ENCODE results near the gene UBB.
A peak's percentile ranks its signal among the peaks of the same experiment; 100 is the strongest.

Gene UBB

DNA sequence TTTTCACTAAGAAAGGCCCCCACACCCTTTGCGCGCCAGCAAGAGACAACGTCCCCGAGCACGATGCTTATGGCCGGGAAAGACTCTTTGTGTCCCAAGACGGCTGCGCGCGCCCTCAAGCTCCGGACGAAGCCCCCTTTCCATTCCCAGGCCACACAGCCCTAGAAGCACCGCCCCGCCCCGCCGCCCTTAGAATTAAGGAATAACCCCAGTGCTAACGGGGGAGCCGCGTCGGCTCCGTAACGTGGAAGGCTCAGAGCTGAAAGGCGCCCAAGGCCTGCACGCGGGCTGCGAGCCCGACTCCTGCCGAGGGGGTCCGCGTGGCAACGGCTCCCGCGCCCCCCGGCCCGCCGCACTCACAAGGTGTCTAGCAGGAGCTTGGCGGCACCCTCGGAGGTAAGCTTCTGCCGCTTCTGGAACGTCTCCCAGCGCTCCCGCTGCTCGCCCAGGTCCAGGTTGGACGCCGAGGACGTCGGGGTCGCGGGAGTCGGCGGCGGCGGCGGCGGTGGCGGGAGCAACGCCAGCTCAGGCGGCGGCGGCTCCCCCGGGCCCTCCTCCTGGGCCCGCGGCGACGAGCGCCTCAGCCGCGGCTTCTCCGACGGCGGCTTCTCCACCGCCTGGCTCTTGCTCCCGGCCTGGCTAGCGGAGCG is 28.1 kb upstream of the UBB start:
- peak overlapping the region; percentile 45 for H3K27ac ChIP-seq (ENCODE audit: low read depth, low read length)
- H3K9me2 ChIP-seq (replicated peaks; ENCODE audit: control insufficient read depth, low read length) = no peaks in the 10 kb centered on the region
- H3K36me3 ChIP-seq (ENCODE audit: control insufficient read depth, low read length) = peaks cover 27% of the 10 kb centered on the region
- peak overlapping the region; percentile 93 for H3K4me2 ChIP-seq (ENCODE audit: low read length)
- no peaks in the 10 kb centered on the region for H3K27me3 ChIP-seq (ENCODE audit: control insufficient read depth, low read length)
- H3K4me1 ChIP-seq (ENCODE audit: control insufficient read depth, low read length) = peaks cover 16% of the 10 kb centered on the region
- TF ChIP-seq, protein P1, sequence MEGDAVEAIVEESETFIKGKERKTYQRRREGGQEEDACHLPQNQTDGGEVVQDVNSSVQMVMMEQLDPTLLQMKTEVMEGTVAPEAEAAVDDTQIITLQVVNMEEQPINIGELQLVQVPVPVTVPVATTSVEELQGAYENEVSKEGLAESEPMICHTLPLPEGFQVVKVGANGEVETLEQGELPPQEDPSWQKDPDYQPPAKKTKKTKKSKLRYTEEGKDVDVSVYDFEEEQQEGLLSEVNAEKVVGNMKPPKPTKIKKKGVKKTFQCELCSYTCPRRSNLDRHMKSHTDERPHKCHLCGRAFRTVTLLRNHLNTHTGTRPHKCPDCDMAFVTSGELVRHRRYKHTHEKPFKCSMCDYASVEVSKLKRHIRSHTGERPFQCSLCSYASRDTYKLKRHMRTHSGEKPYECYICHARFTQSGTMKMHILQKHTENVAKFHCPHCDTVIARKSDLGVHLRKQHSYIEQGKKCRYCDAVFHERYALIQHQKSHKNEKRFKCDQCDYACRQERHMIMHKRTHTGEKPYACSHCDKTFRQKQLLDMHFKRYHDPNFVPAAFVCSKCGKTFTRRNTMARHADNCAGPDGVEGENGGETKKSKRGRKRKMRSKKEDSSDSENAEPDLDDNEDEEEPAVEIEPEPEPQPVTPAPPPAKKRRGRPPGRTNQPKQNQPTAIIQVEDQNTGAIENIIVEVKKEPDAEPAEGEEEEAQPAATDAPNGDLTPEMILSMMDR (IDR thresholded peaks at IDR 0.05; ENCODE audit: low read depth, low read length, poor library complexity, severe bottlenecking) = no peak
- no peak for TF ChIP-seq EZH2phosphoT487 (IDR thresholded peaks at IDR 0.05; ENCODE audit: borderline replicate concordance, low read length)
- no peaks in the 10 kb centered on the region for H3K9me3 ChIP-seq (ENCODE audit: control insufficient read depth, insufficient read depth, low read length)
- peak overlapping the region; percentile 85 for H3K4me3 ChIP-seq (ENCODE audit: low read length)
- peaks cover 39% of the 10 kb centered on the region for H3K79me2 ChIP-seq (ENCODE audit: control insufficient read depth, low read length)
- 0 out of 2 replicates have a peak, but pooled peaks cover 2% of the 10 kb centered on the region for H3F3A ChIP-seq (ENCODE audit: control insufficient read depth, insufficient read depth)
- H4K20me1 ChIP-seq (ENCODE audit: control insufficient read depth, insufficient read depth, low read depth, low read length) = no peaks in the 10 kb centered on the region

DNA sequence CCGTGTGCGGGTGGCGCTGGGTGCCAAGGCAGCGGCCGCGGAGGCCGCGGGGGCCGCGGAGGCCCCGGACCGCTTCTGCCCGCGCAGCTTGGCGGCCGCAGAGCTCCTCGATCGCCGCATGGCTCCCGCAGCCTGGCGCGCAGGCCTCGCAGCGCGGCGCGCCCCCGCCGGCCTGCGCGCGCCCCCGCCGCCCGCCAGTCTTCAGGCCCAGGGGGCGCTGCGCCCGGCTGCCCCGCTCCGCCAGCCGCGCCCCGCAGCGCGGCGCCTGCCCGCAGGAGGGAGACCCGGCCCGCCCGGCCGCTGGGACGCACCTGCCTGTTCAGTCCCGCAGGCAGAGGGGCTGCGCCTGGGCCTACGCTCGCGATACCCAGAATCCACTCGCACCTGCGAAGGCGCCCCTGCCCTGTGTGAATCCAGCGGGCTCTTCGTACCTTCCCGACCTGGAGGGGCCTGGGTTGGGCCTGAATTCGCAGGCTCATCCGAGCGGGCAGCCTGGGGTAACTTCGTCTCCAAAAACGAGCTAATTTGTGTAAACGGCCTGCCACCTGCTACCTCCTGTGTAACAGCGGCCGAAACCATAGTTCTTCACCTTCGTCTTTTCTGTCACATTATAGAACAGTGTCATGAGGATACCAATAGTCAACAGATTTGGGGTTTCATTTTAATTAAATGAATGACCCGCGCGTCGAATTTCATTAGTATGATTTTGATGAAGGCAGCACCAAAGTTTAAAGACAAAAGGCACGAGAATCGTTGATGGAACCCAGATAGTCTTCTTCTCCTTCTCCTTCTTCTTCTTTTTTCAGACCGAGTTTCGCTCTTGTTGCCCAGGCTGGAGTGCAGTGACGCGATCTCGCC is 27.3 kb upstream of the UBB start, which contains the start of gene CENPV:
CENPV (minus strand) TSS at position 153 of the 858 bp plus-strand sequence; CDS start at position 120, 33 bp downstream.
- Histone ChIP-seq H3F3A (ENCODE audit: control insufficient read depth, insufficient read depth) (0 out of 2 replicates have a peak, but pooled peaks cover 2% of the 10 kb centered on the region), H3K4me1 (ENCODE audit: control insufficient read depth, low read length) (peaks cover 16% of the 10 kb centered on the region), H3K9me2 (replicated peaks; ENCODE audit: control insufficient read depth, low read length) (no peaks in the 10 kb centered on the region), H3K4me2 (ENCODE audit: low read length) (peak within 1 kb of the TSS; percentile 93), H4K20me1 (ENCODE audit: control insufficient read depth, insufficient read depth, low read depth, low read length) (no peaks in the 10 kb centered on the region), H3K4me3 (ENCODE audit: low read length) (peak within 1 kb of the TSS; percentile 85), H3K27ac (ENCODE audit: low read depth, low read length) (peak within 1 kb of the TSS; percentile 45), H3K9me3 (ENCODE audit: control insufficient read depth, insufficient read depth, low read length) (no peaks in the 10 kb centered on the region), H3K79me2 (ENCODE audit: control insufficient read depth, low read length) (peaks cover 39% of the 10 kb centered on the region), H3K27me3 (ENCODE audit: control insufficient read depth, low read length) (no peaks in the 10 kb centered on the region), H3K36me3 (ENCODE audit: control insufficient read depth, low read length) (peaks cover 22% of the 10 kb centered on the region)
- TF ChIP-seq EZH2phosphoT487 (IDR thresholded peaks at IDR 0.05; ENCODE audit: borderline replicate concordance, low read length) = no peak
- TF ChIP-seq, protein P1 (IDR thresholded peaks at IDR 0.05; ENCODE audit: low read depth, low read length, poor library complexity, severe bottlenecking) = no peak

- Histone ChIP-seq H3K4me1 (ENCODE audit: control insufficient read depth, low read length) (peaks cover 16% of the 10 kb centered on the region), H3K9me3 (ENCODE audit: control insufficient read depth, insufficient read depth, low read length) (no peaks in the 10 kb centered on the region), H3K9me2 (replicated peaks; ENCODE audit: control insufficient read depth, low read length) (no peaks in the 10 kb centered on the region), H3K4me3 (ENCODE audit: low read length) (no peak overlapping the region), H3K27me3 (ENCODE audit: control insufficient read depth, low read length) (no peaks in the 10 kb centered on the region), H3K4me2 (ENCODE audit: low read length) (no peak overlapping the region), H3K79me2 (ENCODE audit: control insufficient read depth, low read length) (peaks cover 32% of the 10 kb centered on the region), H3K36me3 (ENCODE audit: control insufficient read depth, low read length) (peaks cover 11% of the 10 kb centered on the region), H3F3A (ENCODE audit: control insufficient read depth, insufficient read depth) (0 out of 2 replicates have a peak, but pooled peaks cover 2% of the 10 kb centered on the region), H3K27ac (ENCODE audit: low read depth, low read length) (no peak overlapping the region), H4K20me1 (ENCODE audit: control insufficient read depth, insufficient read depth, low read depth, low read length) (no peaks in the 10 kb centered on the region)
- no peak for TF ChIP-seq EZH2phosphoT487 (IDR thresholded peaks at IDR 0.05; ENCODE audit: borderline replicate concordance, low read length)
- TF ChIP-seq, protein P1 (IDR thresholded peaks at IDR 0.05; ENCODE audit: low read depth, low read length, poor library complexity, severe bottlenecking) = no peak
Observed at GRCh38 chr17:16354585-16354984, 26.3 kb upstream of the UBB start.
